T-helper 2 cell treated with Interferon-gamma antibody and Interleukin-4, amounts not matched to agents 5 μg/mL and 100 μg/mL, for 36 hours (primary cell): ENCODE data around the gene STARD10.
"Not testable (repeated sequence)": the region's sequence is repeated elsewhere in the genome, so short reads cannot be mapped to it uniquely, and the experiment has no call there.

Source experiments
- DNase-seq: peaks from one replicate; pipeline ENCODE4 v3.0.0; 2021; ENCODE audit warnings: low spot score
- H3K27ac Mint-ChIP-seq: one replicate; pipeline ENCODE4 v1.8.0; 2021; ENCODE audit warnings: mild to moderate bottlenecking, mixed read lengths
- H3K27me3 Mint-ChIP-seq: one replicate; pipeline ENCODE4 v1.8.0; 2021; ENCODE audit warnings: low read depth, mixed read lengths
- H3K36me3 Mint-ChIP-seq: one replicate; pipeline ENCODE4 v1.8.0; 2021; ENCODE audit warnings: low read depth, mixed read lengths
- H3K4me1 Mint-ChIP-seq: one replicate; pipeline ENCODE4 v1.8.0; 2021; ENCODE audit warnings: low read depth, mixed read lengths
- H3K4me3 Mint-ChIP-seq: one replicate; pipeline ENCODE4 v1.8.0; 2022; ENCODE audit warnings: mild to moderate bottlenecking, moderate library complexity, mixed read lengths
- H3K9me3 Mint-ChIP-seq: one replicate; pipeline ENCODE4 v1.8.0; 2021; ENCODE audit warnings: mixed read lengths

The STARD10 gene

DNA sequence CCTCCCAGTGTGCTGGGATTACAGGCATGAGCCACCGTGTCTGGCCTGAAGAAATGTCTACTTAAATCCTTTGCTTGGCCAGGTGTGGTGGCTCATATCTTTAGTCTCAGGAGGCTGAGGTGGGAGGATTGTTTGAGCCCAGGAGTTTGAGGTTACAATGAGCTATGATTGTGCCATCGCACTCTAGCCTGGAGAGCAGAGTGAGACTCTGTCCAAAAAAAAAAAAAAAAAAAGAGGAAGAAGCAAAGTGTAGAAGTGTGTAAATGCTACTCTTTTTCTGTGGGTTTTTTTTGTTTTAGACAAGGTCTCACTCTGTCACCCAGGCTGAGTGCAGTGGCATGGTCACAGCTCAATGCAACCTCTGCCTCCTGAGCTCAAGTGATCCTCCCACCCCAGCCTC lies 13.9 kb upstream of the STARD10 start:
- Mint-ChIP-seq H3K36me3 (peaks cover 41% of the 10 kb centered on the region), H3K9me3 (no peaks in the 10 kb centered on the region), H3K27me3 (no peaks in the 10 kb centered on the region), H3K4me3 (no peak overlapping the region), H3K27ac (no peak overlapping the region), H3K4me1 (peaks cover 22% of the 10 kb centered on the region)
- no peak for DNase-seq

DNA sequence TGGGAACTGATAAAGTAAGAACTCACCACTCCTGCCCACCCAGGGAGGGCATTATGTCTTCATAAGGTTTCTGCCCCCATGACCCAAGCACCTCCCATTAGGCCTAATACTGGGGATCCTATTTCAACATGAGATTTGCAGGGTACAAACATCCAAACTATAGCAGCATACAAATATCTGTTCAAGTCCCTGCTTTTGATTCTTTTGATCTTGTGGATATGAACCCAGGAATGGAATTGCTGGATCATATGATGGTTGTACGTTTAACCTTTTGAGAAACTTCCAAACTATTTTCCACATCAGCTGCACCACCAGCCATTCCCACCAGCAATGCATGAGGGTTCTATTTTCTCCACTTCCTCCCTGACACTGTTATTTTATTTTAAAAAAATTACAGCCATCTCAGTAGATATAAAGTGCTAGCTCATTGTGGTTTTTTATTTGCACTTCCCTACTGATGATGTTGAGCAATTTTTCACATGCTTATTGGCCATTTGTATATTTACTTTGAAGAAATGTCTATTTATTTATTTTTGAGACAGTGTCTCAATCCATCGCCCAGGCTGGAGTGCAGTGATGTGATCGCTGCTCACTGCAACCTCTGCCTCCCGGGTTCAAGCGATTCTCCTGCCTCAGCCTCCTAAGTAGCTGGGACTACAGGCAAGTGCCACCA lies 13.3 kb upstream of the STARD10 start:
- Mint-ChIP-seq H3K9me3 (no peaks in the 10 kb centered on the region), H3K36me3 (peaks cover 42% of the 10 kb centered on the region), H3K27ac (no peak overlapping the region), H3K27me3 (no peaks in the 10 kb centered on the region), H3K4me3 (no peak overlapping the region), H3K4me1 (peaks cover 19% of the 10 kb centered on the region)
- DNase-seq = no peak

DNA sequence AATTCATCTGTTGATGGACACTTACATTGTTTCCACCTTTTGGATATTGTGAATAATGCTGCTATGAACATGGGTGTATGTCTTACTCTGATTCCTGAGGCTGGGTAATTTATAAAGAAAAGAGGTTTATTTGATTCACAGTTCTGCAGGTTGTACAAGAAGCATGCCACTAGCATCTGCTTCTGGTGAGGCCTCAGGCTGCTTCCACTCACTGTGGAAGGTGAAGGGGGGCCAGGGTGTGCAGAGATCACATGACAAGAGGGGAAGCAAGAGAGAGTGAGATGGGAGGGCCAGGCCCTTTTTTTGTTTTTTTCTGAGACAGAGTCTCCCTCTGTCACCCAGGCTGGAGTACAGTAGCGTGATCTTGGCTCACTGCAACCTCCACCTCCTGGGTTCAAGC lies 12.5 kb upstream of the STARD10 start:
- not testable (repeated sequence) for H3K27me3 Mint-ChIP-seq, H3K4me3 Mint-ChIP-seq, DNase-seq, H3K9me3 Mint-ChIP-seq
- Mint-ChIP-seq H3K27ac (peak overlapping the region; percentile 50), H3K36me3 (peaks cover 37% of the 10 kb centered on the region), H3K4me1 (peaks cover 14% of the 10 kb centered on the region)

DNA sequence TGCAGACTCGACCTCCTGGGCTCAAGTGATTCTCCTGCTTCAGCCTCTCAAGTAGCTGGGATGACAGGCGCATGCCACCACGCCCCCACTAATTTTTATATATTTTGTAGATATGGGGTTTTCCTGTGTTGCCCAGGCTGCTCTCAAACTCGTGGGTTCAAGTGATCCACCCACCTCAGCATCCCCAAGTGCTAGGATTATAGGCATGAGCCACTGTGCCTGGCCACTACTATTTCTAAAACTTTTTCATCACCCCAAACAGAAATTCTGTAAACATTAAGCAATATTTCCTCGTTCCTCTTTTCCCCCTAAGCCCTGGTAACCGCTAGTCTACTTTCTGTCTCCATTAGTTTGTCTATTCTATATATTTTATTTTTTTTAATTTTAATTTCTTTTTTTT lies 11.4 kb upstream of the STARD10 start:
- no peak overlapping the region for H3K4me3 Mint-ChIP-seq
- H3K27me3 Mint-ChIP-seq = no peaks in the 10 kb centered on the region
- peaks cover 7% of the 10 kb centered on the region for H3K4me1 Mint-ChIP-seq
- no peaks in the 10 kb centered on the region for H3K9me3 Mint-ChIP-seq
- H3K27ac Mint-ChIP-seq = no peak overlapping the region
- peaks cover 29% of the 10 kb centered on the region for H3K36me3 Mint-ChIP-seq
- no peak for DNase-seq

DNA sequence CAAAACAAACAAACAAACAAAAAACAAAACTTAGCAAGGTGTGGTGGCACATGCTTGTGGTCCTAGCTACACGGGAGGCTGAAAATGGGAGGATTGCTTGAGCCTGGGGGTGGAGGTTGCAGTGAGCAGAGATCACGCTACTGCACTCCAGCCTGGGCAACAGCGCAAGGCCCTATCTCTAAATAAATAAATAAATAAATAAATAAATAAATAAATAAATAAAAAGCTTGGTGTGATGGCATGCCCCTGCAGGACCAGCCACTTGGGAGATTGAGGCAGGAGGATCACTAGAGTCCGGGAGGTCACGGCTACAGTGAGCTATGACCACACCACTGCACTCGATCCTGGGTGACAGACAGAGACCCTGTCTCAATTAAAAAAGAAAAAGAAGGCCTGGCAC lies 9.0 kb upstream of the STARD10 start:
- H3K9me3 Mint-ChIP-seq = no peaks in the 10 kb centered on the region
- peaks cover 17% of the 10 kb centered on the region for H3K36me3 Mint-ChIP-seq
- no peaks in the 10 kb centered on the region for H3K27me3 Mint-ChIP-seq
- H3K27ac Mint-ChIP-seq = no peak overlapping the region
- H3K4me1 Mint-ChIP-seq = peaks cover 5% of the 10 kb centered on the region
- no peak for DNase-seq
- H3K4me3 Mint-ChIP-seq = no peak overlapping the region

DNA sequence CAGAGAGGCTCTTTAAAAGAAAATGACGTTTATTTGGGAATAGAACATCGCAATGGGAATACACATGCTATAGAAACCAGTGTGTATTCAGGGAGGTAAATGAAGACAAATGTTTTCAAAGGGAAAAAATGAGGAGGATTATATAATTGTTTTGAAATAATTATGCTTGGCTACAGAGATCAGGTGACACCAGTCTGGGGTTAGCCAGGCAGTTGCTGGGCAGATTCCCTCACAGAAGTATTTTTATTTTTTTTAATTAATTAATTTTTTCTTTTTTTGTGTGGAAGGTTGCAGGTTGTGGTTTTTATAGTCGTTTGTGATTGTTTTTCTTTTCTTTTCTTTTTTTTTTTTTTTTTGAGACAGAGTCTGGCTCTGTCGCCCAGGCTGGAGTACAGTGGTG lies 5.6 kb upstream of the STARD10 start:
- peaks cover 3% of the 10 kb centered on the region for H3K4me1 Mint-ChIP-seq
- H3K4me3 Mint-ChIP-seq = no peak overlapping the region
- H3K27me3 Mint-ChIP-seq = no peaks in the 10 kb centered on the region
- no peaks in the 10 kb centered on the region for H3K9me3 Mint-ChIP-seq
- DNase-seq = no peak
- peaks cover 4% of the 10 kb centered on the region for H3K36me3 Mint-ChIP-seq
- no peak overlapping the region for H3K27ac Mint-ChIP-seq

DNA sequence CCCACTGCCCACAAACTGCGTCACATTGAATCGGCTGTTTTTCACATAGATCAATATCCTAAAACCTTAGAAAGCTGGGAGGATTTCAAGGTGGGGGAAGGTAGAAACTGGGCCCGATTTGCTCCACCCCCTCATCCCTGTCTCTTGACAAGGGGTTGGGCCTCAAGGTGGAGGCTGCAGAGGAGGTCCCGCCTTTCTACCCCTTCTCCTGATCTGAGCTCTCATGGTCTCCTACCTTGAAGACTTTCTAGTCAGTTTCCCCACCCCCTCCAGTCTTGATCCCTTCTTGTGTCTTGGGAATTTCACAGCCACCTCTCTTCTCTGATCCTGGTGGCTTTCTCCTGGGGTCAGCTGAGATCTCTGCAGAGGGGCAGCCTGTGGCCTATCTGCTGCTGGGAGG lies 4.5 kb upstream of the STARD10 start:
- Mint-ChIP-seq H3K4me1 (peaks cover 8% of the 10 kb centered on the region), H3K9me3 (no peaks in the 10 kb centered on the region), H3K27ac (no peak overlapping the region), H3K4me3 (no peak overlapping the region), H3K36me3 (peaks cover 4% of the 10 kb centered on the region), H3K27me3 (no peaks in the 10 kb centered on the region)
- DNase-seq = no peak

DNA sequence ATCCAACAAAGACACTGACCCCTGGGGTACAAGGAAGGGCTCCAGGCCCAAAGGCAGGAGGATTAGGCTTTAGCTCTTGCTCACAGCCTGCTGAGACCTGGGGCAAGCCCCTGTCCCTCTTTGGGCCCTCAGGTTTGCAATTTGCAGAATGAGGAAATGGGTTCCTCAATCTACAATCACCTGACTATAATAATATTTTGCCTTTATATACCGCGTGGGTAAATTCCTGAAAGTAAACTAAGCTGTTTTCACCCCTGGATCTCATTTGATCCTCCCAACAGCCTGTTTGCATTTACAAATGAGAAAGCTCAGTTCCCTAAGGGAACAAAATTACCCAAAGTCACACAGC lies 797 bp downstream of the STARD10 start:
- DNase-seq = no peak
- Mint-ChIP-seq H3K36me3 (no peaks in the 10 kb centered on the region), H3K4me3 (peak overlapping the region; percentile 97), H3K27ac (peak overlapping the region; percentile 99), H3K4me1 (peaks cover 17% of the 10 kb centered on the region), H3K9me3 (no peaks in the 10 kb centered on the region), H3K27me3 (no peaks in the 10 kb centered on the region)

DNA sequence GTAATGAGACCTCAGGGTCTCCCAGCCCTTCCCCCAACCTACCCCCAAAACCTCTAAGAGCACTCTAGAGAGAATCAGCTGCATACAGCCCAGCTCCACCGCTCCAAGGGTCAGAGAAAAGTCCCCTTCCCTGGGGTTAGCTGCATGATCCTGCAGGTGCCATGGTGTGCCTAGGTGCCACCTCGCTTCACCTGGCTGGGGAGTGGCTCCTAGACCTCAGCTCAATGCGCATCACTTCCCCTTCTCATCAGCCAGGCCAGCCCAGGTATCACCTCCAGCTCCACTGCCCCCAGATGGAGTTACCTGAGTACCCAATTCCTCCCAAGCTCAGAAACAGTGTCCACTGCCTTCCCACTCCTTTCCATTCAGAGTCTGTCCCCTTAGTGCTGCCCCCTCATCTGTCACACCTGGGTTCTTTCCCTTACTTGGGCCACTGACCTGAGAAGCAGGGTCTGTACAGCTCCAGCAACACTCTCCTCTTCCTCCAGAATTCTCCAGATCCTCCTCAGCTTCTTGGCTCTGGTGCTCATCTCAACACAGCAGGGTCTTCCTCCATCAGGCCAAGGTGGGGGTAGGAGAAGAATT lies 1.3 kb downstream of the STARD10 start:
- peak overlapping the region; percentile 99 for H3K27ac Mint-ChIP-seq
- H3K9me3 Mint-ChIP-seq = no peaks in the 10 kb centered on the region
- no peaks in the 10 kb centered on the region for H3K36me3 Mint-ChIP-seq
- peaks cover 20% of the 10 kb centered on the region for H3K4me1 Mint-ChIP-seq
- H3K27me3 Mint-ChIP-seq = no peaks in the 10 kb centered on the region
- H3K4me3 Mint-ChIP-seq = peak overlapping the region; percentile 97
- DNase-seq = no peak

DNA sequence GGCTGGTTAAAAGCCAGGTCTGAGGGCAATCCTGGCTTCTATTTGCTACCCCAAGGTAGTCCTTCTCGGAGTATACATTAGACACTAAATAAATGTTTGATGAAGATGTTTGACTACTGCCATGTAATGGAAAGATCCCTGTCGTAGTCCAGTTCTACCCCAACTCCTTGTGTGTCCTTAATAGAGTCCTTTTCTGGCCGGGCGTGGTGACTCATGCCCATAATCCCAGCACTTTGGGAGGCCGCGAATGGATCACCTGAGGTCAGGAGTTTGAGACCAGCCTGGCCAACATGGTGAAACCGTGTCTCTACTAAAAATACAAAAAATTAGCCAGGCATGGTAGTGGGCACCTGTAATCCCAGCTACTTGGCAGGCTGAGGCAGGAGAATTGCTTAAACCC lies 2.6 kb downstream of the STARD10 start:
- not testable (repeated sequence) for H3K36me3 Mint-ChIP-seq, H3K9me3 Mint-ChIP-seq, DNase-seq, H3K4me3 Mint-ChIP-seq, H3K27me3 Mint-ChIP-seq, H3K27ac Mint-ChIP-seq
- H3K4me1 Mint-ChIP-seq = peaks cover 24% of the 10 kb centered on the region

DNA sequence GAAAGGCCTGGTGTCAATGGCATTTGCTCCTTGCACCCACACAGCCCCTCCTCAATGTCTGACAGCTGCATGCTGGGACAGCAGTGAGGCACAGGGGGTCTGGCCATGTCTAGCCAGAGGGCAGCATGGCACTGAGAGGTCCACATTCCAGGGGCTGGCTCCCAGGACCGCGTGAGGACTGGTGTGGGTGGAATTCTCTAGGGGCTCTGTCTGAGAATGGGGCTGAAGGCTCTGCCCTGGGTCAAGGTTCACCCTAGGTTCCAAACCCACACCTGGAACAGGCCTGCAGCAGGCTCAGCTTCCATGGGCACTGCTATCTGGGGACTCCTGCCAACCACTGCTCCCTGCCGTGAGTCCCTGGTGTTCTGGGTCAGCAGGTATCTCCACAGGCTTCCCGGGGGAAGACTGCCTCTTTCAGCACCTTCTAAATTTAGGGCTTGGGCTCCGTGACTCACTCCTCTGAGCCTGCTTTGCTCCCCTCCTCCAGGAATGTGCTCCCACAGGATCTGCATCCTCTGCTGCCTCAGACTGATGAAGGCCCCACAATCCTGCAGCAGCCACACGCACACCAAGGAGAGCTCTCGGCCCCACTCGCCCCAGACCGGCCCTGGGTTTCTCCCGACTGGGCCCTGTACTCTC lies 4.2 kb downstream of the STARD10 start:
- Mint-ChIP-seq H3K27me3 (no peaks in the 10 kb centered on the region), H3K4me1 (peaks cover 23% of the 10 kb centered on the region), H3K36me3 (no peaks in the 10 kb centered on the region), H3K27ac (no peak overlapping the region), H3K9me3 (no peaks in the 10 kb centered on the region), H3K4me3 (no peak overlapping the region)
- no peak for DNase-seq

DNA sequence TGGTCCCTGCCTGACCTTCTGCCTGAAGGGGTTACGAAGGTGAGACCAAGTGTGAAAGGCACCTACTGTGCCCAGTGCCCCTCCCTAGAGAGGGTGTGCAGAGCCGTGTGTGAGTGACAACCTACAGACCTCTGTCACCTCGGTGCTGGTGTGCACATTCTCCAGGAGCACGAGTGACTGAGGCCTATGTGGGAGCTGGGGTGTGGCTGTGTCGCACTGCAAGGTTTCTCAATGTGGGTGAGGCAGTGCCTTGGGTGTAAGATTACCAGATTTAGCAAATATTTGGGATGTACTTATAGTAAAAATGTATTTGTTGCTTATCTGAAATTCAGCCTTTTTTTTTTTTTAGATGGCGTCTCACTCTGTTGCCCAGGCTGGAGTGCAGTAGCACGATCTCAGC lies 5.6 kb downstream of the STARD10 start:
- Mint-ChIP-seq H3K27ac (no peak overlapping the region), H3K36me3 (no peaks in the 10 kb centered on the region), H3K4me1 (peaks cover 15% of the 10 kb centered on the region), H3K9me3 (no peaks in the 10 kb centered on the region), H3K4me3 (no peak overlapping the region), H3K27me3 (no peaks in the 10 kb centered on the region)
- DNase-seq = no peak

DNA sequence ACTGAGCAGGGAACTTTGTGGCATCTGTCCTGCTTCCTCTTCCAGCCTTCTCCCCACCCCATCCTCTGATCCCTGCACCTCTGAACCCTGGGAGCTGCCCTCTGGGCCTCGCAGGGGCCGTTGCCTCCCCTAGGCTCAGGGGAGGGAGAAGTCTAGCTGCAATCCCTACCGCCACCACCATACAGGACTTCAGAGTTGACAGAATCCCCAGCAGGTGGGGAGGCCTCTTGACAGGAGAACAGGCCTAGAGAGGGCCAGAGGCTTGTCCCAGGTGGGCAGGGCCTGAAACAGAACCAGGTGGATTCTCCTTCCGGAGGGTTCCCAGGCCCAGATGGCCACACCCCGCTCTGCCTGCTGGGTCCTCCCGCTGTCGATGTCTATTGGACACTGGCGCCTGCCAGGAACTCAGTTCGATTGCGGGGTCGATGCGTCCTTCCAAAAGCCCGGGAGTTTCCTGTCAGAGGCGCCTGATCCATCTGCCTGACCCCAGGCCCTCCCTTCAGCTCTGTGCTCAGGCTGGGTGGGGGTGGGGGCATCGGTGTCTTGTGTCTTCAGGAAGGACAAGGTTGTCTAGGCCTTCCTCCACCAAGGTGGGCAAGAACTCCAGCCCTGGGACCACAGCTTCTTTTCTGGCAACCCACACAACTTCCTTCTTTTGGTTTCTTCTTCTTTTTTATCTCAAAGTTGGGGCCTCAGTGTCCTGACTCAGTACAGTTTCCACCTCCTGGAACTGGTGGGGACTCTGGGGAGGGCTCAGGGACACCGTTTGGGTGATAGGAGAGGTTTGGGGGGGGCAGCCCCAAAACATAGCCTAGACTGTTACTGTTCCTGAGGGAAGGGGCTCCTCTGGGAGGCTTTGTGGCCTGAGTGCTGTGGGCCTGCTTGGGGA lies 6.4 kb downstream of the STARD10 start:
- peak overlapping the region; percentile 61 for H3K27ac Mint-ChIP-seq
- H3K4me3 Mint-ChIP-seq = no peak overlapping the region
- no peaks in the 10 kb centered on the region for H3K36me3 Mint-ChIP-seq
- peaks cover 14% of the 10 kb centered on the region for H3K4me1 Mint-ChIP-seq
- no peaks in the 10 kb centered on the region for H3K9me3 Mint-ChIP-seq
- peaks cover 3% of the 10 kb centered on the region for H3K27me3 Mint-ChIP-seq
- DNase-seq = no peak
